Measurements from ENCODE around the gene DIP2B.
"Not testable (repeated sequence)": the region's sequence is repeated elsewhere in the genome, so short reads cannot be mapped to it uniquely, and the experiment has no call there.

DIP2B gene

DNA sequence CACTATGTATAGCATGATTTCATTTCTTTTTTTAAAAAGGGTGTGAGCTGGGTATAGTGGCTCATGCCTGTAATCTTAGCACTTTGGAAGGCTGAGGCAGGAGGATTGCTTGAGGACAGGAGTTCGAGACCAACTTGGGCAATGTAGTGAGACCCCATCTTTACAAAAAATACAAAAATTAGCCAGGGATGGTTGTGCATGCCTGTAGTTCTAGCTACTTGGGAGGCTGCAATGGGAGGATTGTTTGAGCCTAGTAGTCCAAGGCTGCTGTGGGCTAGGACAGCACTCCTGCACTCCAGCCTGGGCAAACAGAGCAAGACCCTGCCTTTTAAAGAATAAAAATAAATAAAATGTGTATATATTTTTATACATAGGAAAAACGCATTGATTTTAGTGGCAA, 43.0 kb downstream of the DIP2B start:
- DNase-seq (ENCODE audit: low read depth, low spot score) = no peak

DNA sequence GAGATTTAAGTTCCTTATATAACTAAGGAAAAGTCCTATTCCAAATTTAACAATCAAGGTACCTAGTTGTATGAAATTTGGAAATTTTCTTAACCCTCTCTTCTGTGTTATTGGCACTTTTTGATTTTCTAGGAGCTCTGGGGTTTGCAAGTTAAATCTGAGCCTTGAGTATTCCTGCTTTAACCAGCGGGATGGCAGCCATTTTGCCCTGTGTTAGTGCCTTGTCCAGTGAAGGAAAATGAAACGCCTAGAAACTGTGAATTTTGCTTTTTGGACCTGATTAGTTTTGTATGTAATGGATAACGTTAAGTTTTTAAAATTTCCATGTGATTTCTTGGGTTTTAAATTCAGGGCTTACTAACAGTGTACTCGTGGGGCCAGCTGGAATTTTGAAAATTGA, 45.1 kb downstream of the DIP2B start:
- no peak for DNase-seq (ENCODE audit: low read depth, low spot score)

DNA sequence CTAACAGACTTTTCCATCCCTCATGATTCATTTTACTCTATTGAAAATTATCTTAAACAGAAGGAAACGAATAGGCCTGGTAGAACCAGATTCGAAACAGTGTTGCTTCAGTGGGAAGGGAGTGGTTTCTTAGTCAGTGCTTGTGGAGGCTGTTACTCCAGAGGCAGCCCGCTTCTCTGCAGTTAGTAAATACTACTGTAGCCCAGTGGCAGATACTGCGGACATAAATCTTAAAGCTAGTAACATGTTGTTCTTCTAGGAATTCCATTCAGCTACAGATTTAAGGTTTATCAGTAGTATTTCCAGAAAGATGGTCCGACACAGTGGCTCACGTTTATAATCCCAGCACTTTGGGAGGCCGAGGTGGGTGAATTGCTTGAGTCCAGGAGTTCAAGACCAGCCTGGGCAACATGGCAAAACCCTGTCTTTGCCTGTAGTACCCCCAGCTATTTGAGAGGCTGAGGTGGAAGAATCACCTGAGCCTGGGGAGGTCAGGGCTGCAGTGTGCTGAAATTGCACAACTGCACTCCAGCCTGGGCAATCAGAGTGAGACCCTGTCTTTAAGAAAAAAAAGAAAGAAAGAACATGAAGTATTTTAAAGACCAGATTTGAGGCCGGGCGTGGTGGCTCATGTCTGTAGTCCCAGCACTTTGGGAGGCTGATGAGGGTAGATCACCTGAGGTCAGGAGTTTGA, 45.9 kb downstream of the DIP2B start:
- DNase-seq (ENCODE audit: low read depth, low spot score) = no peak

DNA sequence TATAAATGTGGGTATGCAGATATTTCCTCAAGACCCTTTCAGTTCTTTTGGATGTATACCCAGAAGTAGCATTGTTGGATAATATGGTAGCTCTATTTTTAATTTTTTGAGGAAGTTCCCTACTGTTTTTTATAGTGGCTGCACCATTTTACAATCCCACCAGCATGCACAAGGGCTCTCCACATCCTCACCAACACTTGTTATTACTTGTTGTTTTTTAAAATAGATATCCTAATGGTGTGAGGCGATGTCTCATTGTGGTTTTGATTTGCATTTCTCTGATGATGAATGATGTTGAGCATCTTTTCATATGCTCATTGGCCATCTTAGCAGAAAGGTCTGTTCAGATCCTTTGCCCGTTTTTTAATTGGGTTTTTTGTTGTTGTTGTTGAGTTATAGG, 47.1 kb downstream of the DIP2B start:
- DNase-seq (ENCODE audit: low read depth, low spot score) = no peak

DNA sequence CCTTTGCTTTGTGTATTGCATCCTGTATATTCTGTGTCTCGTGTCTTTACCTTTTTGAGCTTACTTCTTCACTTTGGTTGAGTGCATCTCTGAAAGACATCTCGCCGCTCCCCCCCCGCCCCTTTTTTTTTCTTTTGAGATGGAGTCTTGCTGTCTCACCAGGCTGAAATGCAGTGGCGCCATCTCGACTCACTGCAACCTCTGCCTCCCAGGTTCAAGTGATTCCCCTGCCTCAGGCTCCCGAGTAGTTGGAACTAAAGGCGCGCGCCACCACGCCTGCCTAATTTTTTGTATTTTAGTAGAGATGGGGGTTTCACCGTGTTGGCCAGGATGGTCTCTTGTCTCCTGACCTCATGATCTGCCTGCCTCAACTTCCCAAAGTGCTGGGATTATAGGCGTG, 49.9 kb downstream of the DIP2B start:
- no peak for DNase-seq (ENCODE audit: low read depth, low spot score)

DNA sequence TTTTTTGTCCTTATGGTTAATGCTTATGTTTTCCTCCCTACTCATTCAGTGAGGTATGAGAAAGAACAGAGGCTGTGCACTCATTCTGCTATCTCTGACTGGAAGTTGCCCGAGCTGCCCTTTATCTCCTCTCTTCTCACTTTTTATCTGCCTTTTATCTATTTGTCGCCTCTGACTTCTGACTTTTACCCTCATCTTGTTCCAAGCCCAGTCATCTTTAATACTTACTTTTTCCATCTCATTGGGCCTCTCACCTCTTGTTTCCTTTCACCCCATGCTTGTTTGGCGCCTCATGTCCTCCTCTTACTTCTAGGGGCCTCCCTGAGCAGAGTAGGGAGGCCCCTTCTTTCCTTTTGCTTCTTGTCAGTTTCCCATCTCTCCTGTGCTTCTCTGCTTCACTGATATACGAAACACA, 50.7 kb downstream of the DIP2B start:
- DNase-seq (ENCODE audit: low read depth, low spot score) = no peak

DNA sequence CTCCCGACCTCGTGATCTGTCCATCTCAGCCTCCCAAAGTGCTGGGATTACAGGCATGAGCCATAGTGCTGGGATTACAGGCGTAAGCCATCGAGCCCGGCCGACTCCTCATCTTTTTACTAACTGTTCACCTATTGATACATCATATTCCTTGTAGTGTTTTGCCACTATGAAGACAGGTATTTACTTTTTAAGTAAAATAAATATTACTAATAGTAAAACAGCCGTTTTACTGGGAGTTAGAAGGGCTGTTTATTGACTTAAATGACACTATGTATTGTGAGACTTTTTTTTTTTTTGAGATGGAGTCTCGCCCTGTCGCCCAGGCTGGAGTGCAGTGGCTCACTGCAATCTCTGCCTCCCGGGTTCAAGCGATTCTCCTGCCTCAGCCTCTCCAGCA, 51.5 kb downstream of the DIP2B start:
- no peak for DNase-seq (ENCODE audit: low read depth, low spot score)

DNA sequence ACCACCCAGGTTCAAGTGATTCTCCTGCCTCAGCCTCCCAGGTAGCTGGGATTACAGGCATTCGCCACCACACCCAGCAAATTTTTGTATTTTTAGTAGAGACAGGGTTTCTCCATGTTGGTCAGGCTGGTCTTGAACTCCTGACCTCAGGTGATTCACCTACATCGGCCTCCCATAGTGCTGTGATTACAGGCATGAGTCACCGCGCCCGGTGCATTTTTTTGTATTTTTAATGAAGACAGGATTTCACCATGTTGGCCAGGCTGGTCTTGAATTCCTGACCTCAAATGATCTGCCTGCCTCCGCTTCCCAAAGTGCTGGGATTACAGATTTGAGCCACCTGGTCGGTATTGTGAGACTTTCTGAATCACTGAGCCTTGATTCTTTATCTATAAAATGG, 52.0 kb downstream of the DIP2B start:
- not testable (repeated sequence) for DNase-seq (ENCODE audit: low read depth, low spot score)

DNA sequence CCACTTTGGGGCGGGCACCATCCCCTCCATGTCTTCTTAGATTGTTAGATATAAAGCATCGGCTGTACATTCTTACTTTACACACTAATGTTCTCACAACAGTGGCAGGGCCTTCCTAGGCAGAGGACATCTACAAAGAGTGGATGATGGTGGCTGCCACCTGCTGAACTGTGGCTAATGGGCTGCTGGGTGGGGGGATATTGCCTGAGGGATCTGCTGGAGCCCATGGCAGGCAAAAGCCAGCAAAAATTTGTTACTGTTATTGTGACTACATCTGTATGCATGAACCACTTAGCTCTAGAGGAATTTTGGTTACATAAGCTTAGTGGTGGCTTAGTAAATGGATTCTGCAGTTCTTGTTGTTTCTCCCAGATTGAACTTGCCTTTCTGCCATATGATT, 52.6 kb downstream of the DIP2B start:
- DNase-seq (ENCODE audit: low read depth, low spot score) = no peak

DNA sequence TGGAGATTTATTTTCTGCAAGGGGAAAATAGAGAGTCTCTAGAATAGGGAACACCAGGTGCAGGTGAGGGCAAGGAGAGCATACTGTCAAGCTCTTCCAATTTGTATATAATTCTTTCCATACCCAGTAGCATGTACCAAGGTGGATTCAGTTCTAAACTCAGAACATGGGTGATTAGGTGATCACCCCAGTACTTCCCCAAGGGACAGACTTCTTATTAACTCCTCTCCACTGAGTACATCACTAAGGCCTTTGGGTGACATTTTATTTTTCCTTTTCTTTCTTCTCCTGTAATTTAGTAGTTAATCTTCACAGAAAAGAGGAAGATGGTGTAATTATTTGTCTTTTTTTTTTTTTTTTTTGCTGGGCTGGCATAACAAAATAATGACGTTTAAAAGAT, 54.2 kb downstream of the DIP2B start:
- no peak for DNase-seq (ENCODE audit: low read depth, low spot score)

DNA sequence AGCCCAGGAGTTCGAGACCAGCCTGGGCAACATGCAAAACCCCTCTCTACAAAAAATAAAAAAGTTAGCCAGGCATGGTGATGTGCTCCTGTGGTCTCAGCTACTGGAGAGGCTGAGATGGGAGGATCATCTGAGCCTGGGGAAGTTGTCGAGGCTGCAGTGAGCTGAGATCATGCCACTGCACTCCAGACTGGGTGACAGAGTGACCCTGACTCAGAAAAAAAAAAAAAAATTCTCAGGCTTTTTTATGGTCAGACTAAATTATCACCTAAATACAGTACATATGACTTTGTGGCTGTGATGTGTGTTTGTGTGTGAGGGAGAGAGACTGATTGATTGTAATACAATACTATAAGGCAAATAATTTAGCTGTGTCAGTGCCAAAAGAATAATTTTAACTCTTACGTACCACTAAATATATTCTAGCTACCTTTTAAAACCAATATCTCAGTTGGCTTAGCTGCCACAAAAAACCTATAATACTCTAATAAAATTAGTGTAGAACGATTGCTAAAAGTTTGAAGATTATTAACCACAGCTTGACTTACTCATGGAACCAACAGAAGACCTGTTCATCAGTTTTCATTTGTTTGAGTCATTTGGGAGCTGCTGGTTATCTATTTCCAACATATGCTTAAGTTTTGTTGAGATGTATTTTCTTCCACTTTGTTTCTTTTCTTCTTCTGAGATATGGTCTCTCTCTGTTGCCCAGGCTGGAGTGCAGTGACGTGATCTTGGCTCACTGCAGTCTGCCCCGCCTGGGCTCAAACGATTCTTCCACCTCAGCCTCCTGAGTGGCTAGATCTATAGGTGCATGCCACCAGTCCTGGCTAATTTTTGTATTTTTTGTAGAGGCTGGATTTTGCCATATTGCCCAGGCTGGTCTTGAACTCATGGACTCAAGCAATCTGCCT, 58.0 kb downstream of the DIP2B start:
- no peak for DNase-seq (ENCODE audit: low read depth, low spot score)

DNA sequence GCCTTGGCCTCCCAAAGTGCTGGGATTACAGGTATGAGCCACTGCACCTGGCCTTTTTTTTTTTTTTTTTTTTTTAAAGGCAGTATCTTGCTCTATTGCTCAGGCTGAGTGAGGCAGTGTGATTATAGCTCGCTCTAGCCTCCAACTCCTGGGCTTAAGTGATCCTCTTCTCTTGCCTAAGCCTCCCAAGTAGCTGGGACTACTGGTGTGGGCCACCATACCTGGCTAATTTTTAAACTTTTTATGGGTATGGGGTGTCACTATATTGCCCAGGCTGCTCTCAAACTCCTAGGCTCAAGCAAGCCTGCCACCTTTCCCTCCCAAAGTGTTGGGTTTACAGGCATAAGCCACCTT, 58.6 kb downstream of the DIP2B start:
- no peak for DNase-seq (ENCODE audit: low read depth, low spot score)

DNA sequence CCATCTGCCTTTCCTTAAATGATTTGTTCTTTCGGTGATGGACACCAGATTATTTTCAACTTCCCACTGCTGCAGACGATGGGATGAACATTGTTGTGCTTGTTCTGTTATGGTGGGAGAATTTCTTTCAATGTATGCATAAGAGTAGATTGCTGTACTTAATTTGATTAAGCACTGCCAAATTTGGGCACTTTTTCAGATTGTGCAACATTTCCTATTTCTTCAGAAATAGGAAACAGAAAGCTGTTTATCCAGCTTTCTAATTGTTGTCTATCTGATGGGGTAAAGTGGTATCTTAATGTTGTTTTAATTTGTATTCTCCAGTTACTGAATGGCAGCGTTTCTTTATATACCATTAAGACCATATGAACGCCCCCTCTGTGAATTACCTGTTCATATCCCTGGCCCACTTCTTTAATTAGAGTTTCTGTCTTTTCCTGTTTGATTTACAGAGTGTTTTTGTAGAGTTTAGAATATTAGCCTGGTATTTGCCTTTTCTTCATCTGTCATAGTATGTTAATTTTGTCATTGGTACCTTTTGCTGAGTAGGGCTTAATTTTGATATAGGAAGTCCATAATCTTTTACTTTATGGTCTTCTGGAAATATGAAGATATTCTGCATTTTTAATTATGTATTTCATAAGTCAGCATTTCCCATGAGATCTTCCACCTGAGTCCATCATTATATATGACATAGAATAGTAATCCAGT, 59.6 kb downstream of the DIP2B start:
- no peak for DNase-seq (ENCODE audit: low read depth, low spot score)

DNA sequence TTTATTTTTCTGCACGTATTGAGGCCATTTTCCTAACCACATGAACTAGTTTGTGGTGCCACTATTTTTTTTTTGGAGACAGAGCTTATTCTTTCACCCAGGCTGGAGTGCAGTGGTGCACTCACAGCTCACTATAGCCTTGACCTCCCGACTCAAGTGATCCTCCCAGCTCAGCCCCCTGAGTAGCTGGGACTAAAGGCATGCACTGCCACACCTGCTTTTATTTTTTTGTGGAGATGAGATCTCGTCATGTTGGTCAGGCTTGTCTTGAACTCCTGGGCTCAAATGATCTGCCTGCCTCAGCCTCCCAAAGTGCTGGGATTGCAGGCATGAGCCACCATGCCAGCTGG, 60.1 kb downstream of the DIP2B start:
- no peak for DNase-seq (ENCODE audit: low read depth, low spot score)

DNA sequence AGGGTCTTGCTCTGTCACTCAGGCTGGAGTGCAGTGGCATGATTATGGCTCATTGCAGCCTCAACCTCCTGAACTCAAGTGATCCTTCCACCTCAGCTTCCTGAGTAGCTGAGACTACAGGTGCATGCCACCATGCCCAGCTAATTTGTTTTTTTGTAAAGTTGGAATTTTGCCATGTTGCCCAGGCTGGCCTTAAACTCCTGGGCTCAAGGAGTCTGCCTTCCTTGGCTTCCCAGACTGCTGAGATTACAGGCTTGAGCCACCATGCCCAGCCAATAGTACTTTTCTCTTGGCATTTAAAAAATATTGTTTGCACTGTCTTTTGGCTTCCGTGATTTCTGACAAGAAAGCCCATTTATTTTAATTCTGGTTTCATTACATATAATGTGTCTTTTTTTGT, 61.3 kb downstream of the DIP2B start:
- no peak for DNase-seq (ENCODE audit: low read depth, low spot score)

DNA sequence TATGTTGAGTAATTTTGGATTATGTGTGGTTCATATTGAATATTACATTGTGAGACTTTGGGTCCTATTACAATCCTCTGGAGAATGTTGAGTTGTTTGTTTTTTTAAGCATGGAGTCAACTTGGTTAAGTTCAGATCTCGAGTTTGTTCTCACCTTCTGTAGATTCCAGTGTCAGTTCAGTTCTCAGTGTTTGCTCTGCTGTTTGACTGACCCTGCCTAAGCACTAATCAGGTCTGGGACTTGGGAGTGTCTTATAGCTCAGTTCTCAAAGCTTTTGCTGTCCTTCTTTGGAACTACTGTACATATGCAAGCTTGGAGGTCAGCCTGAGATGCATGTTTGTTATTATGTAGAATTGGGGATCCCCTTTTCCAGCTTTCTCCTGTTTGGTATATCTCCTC, 63.1 kb downstream of the DIP2B start:
- DNase-seq (ENCODE audit: low read depth, low spot score) = no peak

DNA sequence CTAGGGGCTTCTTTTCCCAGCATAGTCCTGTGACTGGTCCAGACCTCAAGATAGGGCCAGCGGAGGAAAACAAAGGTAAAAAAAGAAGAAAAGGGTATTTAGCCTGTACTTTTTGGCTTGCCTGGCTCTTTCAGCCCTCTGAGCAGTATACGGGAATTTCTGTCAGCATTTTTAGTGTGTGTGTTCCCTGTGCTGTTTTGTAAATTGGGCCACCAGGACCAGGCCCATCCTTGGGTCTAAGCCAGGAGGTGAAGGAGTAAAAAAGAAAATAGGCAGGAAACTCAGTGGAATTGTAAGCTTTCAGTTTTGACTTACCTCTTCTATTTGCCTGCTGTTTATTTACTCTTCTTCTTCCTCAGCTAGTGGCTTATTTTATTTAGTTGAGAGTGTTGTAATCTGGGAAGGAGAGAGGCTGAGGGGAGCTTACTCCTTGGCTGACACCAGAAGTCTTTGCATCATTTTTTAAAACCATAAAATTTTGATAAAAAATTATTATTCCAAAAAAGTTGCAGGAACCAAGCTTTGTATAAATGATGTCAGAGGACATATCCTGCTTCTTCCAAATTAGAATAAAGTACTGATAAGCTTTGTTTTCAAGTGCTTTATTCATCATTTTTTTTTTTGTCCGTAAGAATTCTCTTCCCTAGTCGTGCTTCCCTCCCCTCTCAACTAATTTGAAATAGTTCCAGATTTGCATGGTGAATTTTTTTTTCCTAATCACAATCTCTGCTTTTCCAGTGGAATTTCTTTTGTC, 63.7 kb downstream of the DIP2B start:
- no peak for DNase-seq (ENCODE audit: low read depth, low spot score)

DNA sequence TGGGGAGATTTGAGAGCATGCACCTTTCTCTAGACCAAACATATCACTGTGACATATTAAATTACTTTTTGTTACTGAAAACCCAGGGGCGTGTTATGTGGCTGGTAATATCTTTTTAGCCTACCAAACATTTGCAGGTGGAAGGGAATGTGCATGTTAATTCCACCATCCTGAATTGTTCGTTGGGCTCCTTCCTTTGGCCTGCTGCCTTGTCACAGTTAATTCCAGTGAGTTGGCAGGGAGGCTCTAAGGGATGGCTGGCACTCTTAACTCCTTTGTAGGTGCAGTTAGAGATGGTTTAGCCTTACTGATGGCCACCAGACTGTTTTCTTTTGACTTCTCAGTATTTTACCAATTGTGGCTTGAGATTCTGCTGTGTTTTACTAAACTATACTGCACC, 64.5 kb downstream of the DIP2B start:
- no peak for DNase-seq (ENCODE audit: low read depth, low spot score)

DNA sequence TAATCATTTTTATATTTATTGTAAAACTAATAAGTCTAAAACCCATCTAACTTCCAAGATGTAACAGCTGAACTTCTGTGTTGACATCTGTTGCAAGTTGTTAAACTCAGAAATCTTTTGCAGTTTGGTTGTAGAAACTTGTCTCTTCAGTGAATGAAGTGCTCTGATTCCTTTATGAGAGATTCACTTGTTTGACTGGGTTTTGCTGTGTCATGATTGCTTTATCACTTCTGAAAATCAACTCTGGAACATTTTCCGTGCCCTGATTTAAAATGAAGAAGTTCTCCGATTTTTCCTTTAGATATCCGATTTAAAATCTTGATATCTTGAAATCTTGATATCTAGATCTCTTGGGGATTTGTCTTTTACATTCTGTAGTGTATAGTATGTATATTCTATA, 65.1 kb downstream of the DIP2B start:
- DNase-seq (ENCODE audit: low read depth, low spot score) = no peak

DNA sequence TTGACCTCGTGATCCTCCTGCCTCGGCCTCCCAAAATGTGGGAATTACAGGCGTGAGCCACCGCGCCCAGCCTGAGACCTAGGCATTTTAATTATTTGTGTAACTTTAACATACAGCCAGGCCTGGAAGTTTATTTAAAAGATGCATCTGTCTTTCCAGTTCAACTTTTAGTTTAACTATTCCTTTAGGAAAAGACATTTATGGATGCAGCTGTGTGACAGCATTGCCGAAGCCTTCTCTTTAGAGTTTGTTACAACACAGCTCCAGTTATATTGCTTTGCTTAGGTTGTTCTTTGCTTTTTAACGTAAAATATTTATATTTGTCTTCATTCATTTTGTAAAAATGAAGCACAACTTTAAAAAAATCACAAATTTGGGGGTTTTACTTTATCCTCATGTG, 67.0 kb downstream of the DIP2B start:
- DNase-seq (ENCODE audit: low read depth, low spot score) = no peak

DNA sequence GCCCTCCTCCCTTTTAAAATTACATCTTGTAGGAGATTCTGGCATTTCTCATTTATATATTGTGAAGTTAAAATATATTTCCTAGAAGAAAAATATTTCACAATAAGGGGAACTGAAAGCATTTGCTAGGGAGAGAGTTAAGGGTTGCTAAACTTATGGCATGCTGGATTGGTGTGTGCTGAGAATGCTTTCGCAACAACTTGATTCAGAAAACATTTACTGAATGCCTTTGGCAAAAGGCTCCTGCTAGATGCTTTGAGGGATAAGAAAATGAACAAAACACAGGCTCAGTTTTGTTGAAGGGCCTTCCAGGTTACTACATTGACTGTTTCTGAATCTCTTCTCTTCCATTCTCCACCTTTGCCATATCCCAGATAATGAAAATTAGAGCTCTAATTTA, 67.5 kb downstream of the DIP2B start:
- DNase-seq (ENCODE audit: low read depth, low spot score) = no peak

DNA sequence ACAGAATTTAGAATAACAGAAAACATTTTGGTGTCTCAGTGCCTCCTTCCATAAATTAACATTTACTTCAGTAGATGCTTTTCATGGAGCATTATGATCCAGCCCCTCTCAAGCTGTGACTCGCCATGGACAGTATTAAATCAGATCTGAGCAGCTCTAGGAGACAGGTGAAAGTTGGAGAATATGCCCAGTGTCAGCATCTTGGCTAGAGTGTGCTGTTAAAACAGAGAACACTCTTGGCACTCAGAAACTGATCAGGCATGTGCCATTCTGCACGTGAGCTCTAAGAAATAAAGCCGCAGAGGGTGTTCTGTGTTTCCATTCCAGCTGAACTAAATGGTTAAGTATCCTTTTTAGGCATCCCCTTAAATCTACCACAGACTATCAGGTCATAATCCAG, 68.0 kb downstream of the DIP2B start:
- no peak for DNase-seq (ENCODE audit: low read depth, low spot score)

Measured in activated naive CD8-positive, alpha-beta T cell treated with anti-CD3 and anti-CD28 coated beads, Interleukin-2, amount 50 U/mL, for 16 hours (primary cell).